HK-2 (cell line): ENCODE measurements around the gene GIGYF1.
A peak's percentile ranks its signal among the peaks of the same experiment; 100 is the strongest.
"Not testable (repeated sequence)": the region's sequence is repeated elsewhere in the genome, so short reads cannot be mapped to it uniquely, and the experiment has no call there.

Experiments used
- DNase-seq: peaks from one replicate; pipeline ENCODE4 v3.0.0-alpha.2; 2018; ENCODE audit not compliant: unreplicated experiment

Gene GIGYF1, protein sequence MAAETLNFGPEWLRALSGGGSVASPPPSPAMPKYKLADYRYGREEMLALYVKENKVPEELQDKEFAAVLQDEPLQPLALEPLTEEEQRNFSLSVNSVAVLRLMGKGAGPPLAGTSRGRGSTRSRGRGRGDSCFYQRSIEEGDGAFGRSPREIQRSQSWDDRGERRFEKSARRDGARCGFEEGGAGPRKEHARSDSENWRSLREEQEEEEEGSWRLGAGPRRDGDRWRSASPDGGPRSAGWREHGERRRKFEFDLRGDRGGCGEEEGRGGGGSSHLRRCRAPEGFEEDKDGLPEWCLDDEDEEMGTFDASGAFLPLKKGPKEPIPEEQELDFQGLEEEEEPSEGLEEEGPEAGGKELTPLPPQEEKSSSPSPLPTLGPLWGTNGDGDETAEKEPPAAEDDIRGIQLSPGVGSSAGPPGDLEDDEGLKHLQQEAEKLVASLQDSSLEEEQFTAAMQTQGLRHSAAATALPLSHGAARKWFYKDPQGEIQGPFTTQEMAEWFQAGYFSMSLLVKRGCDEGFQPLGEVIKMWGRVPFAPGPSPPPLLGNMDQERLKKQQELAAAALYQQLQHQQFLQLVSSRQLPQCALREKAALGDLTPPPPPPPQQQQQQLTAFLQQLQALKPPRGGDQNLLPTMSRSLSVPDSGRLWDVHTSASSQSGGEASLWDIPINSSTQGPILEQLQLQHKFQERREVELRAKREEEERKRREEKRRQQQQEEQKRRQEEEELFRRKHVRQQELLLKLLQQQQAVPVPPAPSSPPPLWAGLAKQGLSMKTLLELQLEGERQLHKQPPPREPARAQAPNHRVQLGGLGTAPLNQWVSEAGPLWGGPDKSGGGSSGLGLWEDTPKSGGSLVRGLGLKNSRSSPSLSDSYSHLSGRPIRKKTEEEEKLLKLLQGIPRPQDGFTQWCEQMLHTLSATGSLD (N-terminal part only)

DNA sequence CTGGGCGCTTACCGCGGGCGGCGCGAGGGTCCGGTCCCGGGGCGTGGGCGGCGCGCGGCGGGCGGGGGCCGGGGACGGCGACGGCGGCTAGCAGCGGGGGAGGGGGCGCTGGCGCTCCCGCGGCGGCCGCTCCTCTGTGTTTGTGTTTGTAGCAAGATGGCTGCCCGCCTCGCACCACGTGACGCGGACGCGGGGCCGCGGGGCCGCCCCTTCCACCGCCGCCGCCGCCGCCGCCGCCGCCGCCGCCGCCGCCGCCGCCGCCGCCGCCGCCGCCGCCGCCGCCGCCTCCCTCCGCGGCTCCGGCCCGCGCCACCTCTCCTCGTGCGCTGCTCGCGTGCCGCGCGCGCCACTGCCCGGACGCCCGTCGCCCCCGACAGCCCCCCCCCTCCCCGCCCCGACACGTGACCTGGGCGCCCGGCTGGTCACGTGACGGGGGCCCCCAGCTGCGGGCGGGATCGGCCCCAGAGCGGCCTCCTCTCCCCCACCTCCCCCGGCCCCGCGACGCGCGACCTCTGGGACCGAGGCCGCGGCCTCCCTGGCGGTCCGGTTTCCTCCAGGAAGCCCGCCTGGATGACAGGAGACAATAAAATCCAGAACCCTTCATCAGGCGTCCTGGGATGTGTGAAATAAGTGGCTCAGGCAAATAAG lies at the start of gene GIGYF1:
GIGYF1 (minus strand) TSS at position 153 of the 648 bp plus-strand sequence. CDS start 6,012 bp downstream, outside the sequence.
- DNase-seq, result peak; percentile 62

DNA sequence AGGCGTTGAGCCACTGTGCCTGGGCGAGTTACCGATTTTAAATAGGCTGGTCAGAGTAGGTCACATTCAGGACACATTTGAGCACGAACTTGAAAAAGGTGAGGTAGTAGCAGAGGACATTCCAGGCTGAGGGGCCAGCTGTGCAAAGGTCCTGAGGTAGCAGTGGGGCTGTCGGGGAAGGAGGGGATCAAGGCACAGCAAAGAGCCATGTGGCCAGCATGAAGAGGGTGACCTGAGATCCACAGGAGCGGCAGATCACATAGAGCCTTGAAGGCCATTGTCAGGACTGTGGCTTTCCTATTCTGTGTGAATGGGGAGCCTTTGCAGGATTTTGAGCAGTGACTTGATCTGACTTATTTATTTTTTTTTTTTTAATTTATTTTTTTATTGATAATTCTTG lies 45.9 kb upstream of the GIGYF1 start:
- DNase-seq, result no peak

DNA sequence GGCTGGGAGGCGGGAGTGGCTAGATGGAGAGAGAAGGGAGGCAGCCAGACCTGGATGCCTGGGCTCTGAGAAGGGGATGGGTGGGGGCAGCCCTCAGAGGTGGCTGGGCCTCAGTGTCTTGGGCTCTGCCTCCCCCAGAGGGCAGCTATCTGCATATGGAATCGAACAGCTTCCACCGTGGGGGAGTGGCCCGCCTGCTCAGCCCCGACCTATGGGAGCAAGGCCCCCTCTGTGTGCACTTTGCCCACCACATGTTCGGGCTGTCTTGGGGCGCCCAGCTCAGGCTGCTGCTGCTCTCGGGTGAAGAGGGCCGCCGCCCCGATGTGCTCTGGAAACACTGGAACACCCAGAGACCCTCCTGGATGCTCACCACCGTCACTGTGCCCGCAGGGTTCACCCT lies 42.6 kb upstream of the GIGYF1 start:
- DNase-seq, result no peak

DNA sequence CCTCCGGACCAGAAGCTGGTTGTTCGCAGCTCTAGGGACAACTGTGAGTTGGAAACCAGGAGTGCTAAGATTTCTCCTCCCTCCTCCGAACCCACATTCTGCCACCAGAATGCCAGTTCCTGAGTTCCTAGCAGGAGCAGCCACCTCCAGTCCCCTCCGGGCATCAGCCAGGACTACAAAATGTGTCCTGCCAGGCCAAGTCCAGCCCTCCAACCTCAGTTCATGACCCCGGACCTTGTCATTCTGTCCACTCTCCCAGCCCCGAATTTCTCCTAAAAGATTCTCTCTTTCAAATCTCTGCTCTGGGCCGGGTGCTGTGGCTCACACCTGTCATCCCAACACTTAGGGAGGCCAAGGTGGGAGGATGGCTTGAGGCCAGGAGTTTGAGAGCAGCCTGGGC lies 41.7 kb upstream of the GIGYF1 start:
- no peak for DNase-seq

DNA sequence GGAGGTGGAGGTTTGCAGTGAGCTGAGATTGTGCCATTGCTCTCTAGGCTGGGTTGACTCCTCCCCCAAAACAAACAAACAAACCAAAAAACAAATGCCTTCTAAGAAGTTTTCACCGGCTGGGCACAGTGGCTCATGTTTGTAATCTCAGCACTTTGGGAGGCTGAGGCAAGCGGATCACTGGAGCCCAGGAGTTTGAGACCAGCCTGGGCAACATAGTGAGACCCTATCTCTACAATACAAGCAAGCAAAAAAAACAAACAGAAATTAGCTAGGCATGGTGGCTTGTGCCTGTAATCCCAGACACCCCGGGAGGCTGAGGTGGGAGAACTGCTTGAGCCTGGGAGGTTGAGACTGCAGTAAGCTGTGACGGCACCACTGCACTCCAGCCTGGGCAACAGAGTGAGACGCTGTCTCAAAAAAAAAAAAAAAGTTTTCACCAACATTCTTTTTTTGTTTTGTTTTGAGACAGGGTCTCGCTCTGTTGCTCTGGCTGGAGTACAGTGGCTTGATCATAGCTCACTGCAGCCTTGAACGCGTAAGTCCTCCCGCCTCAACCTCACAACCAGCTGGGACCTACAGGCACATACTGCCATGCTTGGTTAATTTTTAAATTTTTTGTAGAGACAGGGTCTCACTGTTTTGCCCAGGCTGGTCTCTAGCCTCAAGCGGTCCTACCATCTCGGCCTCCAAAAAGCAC lies 38.0 kb upstream of the GIGYF1 start:
- no peak for DNase-seq

DNA sequence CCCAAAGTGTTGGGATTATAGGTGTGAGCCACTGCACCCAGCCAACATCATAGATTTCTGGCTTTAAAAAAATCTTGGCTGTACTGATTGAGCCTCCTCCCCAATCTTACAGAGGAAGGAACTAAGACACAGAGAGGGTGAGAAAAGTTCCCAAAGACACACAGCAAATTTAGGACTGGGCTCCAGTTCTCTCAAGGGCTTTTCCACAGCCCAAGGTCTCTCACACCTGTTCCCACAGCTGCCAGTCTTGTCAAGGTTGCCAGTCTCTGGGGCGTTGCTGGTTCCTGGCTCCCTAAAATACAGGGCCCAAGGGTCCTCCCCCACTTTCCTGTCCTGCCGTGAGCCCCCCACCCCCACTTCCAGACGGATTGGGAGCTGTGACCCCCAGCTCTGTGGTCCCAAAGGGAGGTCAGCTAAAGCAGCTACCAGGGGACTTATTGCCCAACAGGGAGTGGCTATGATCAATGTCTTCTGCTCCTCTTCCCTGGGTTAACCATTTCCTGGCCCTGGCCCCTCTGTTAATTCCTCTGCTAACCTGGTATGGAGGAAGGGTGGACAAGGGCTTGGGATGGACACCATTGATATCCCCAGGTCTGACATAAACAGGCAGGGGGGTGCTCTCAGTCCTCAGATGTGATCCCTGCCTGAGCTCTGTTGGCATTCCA lies 36.2 kb upstream of the GIGYF1 start:
- DNase-seq, result no peak

DNA sequence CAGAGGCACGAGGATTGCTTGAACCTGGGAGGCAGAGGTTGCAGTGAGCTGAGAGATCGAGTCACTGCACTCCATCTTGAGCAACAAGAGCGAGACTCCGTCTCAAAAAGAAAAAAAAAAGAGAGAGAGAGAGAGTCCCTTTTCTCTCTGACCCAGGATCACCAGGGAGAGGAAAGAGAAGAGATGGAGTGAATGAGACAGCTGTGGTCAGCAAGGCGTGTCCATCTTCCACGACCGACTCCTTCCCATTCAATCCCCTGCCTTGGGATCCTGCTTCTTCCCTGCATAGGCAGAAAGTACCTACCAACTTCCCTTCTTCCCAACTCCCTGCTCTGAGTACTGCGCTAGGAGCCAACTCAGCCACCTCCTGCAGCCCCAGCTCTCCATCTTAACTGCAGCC lies 34.1 kb upstream of the GIGYF1 start:
- no peak for DNase-seq

DNA sequence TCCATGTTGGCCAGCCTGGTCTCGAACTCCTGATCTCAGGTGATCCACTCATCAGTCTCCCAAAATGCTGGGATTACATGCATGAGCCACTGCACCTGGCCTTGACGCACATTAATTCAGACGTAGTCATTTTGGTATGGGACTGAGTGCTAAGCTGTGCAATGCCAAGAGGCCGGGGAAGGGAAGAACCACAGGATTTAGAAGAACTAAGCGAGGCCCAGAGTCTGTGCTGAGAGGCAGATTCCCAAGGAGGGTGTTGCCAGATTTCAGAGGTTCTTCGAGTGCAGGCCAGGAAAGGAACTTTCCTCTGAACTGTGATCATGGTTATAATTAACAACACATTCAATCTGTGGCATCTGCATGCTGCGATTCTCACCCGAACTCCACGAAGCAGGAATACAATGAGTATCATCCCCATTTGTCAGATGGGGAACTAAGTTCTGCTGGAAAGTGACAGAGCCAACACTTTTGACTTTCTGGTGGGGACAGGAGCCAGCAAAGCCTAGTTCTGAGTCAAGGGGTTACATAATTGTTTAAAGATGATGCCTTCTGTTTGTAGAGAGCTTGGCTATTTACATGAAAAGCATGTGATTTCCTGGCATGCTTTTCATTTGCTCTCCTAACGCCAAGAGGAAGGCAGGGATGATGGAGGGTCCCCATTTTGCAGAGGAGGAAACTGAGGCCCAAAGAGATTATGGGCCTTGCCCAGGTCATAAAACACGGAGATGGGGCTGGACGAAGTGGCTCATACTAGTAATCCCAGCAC lies 33.1 kb upstream of the GIGYF1 start:
- DNase-seq, result no peak

DNA sequence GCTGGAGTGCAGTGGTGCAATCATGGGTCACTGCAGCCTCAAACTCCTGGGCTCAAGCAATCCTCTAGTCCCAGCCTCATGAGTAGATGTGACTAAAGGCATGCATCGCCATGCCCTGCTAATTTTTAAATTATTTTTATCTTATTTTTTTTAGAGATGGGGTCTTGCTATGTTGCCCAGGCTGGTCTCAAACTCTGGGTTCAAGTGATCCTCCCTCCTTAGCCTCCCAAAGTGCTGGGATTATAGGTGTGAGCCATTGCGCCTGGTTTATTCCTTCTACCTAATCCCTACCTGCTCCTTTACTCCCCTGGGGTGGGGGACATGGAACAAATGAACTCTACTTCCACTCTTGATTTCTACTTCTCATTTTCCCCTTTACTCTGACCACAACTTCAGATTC lies 30.3 kb upstream of the GIGYF1 start:
- not testable (repeated sequence) for DNase-seq

DNA sequence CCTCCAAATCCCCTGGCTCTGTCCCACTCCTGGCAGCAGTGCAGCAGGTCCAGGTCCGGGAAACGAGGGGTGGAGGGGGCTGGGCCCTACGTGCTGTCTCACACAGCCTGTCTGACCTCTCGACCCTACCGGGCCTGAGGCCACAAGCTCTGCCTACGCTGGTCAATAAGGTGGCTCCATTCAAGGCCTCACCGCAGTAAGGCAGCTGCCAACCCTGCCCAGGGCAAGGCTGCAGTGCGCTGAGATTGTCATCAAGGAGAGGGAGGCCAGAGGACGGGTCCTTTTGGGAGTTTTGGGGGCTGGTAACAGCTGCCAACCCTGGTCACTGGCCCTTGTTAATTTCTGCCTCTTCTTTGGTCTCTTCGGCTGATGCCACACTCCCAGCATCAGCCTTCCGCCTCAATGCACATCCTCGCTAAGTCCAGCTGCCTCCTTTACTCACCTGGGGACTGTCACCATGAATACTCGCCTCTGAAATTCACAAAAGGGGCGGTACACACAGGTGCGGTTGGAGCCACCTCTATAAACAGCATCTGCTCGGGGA lies 29.8 kb upstream of the GIGYF1 start:
- no peak for DNase-seq

DNA sequence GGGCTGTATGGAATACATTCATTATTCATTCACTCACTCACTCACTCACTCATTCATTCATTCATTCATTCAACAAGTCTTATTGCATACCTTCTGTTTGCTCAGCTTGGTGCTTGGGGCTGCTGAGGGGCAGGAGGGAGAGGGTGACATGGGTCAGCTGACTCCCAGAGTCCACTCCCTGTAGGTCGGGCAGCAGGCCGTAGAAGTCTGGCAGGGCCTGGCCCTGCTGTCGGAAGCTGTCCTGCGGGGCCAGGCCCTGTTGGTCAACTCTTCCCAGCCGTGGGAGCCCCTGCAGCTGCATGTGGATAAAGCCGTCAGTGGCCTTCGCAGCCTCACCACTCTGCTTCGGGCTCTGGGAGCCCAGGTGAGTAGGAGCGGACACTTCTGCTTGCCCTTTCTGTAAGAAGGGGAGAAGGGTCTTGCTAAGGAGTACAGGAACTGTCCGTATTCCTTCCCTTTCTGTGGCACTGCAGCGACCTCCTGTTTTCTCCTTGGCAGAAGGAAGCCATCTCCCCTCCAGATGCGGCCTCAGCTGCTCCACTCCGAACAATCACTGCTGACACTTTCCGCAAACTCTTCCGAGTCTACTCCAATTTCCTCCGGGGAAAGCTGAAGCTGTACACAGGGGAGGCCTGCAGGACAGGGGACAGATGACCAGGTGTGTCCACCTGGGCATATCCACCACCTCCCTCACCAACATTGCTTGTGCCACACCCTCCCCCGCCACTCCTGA lies 28.6 kb upstream of the GIGYF1 start:
- no peak for DNase-seq

DNA sequence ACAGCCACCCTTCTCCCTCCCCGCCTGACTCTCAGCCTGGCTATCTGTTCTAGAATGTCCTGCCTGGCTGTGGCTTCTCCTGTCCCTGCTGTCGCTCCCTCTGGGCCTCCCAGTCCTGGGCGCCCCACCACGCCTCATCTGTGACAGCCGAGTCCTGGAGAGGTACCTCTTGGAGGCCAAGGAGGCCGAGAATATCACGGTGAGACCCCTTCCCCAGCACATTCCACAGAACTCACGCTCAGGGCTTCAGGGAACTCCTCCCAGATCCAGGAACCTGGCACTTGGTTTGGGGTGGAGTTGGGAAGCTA lies 27.4 kb upstream of the GIGYF1 start:
- no peak for DNase-seq

DNA sequence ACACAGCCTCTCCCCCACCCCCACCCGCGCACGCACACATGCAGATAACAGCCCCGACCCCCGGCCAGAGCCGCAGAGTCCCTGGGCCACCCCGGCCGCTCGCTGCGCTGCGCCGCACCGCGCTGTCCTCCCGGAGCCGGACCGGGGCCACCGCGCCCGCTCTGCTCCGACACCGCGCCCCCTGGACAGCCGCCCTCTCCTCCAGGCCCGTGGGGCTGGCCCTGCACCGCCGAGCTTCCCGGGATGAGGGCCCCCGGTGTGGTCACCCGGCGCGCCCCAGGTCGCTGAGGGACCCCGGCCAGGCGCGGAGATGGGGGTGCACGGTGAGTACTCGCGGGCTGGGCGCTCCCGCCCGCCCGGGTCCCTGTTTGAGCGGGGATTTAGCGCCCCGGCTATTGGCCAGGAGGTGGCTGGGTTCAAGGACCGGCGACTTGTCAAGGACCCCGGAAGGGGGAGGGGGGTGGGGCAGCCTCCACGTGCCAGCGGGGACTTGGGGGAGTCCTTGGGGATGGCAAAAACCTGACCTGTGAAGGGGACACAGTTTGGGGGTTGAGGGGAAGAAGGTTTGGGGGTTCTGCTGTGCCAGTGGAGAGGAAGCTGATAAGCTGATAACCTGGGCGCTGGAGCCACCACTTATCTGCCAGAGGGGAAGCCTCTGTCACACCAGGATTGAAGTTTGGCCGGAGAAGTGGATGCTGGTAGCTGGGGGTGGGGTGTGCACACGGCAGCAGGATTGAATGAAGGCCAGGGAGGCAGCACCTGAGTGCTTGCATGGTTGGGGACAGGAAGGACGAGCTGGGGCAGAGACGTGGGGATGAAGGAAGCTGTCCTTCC lies 26.8 kb upstream of the GIGYF1 start:
- no peak for DNase-seq

DNA sequence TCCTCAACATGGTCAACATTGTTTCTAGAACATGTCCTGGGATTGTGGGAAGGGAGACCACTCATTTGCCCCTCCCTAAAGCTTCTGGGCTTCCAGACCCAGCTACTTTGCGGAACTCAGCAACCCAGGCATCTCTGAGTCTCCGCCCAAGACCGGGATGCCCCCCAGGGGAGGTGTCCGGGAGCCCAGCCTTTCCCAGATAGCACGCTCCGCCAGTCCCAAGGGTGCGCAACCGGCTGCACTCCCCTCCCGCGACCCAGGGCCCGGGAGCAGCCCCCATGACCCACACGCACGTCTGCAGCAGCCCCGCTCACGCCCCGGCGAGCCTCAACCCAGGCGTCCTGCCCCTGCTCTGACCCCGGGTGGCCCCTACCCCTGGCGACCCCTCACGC lies 26.2 kb upstream of the GIGYF1 start, which contains the start of gene EPO:
EPO (plus strand) TSS at position 190 of the 392 bp plus-strand sequence. CDS start 513 bp downstream, outside the sequence.
- no peak for DNase-seq

DNA sequence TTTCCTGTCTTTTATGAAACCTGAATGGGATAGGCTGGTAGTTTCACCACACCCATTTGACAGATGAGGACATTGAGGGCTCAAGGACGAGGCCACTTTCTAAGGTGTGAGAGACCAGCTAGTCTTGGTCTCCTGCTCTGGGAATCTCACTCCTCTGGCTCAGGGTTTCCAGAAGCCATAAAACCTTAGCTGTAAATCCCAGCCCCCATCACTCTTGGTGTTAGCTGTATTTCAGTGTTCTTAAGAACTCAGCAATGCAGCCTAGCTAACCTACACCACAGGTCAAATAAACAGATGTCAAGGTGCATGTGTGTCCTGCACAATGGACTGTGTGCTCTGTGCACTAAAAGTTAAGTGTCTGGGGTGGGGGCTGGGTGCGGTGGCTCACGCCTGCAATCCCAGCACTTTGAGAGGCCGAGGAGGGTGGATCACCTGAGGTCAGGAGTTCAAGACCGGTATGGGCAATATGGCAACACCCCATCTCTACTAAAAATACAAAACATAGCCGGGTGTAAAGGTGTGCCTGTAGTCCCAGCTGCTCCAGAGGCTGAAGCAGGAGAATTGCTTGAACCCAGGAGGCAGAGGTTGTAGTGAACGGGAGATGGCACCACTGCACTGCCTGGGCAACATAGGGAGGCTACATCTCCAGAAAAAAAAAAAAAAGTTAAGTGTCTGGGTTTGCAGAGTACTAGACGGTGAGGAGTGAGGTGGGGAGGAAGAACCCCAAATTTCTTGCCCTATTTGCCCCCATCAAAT lies 25.7 kb upstream of the GIGYF1 start:
- DNase-seq, result no peak

DNA sequence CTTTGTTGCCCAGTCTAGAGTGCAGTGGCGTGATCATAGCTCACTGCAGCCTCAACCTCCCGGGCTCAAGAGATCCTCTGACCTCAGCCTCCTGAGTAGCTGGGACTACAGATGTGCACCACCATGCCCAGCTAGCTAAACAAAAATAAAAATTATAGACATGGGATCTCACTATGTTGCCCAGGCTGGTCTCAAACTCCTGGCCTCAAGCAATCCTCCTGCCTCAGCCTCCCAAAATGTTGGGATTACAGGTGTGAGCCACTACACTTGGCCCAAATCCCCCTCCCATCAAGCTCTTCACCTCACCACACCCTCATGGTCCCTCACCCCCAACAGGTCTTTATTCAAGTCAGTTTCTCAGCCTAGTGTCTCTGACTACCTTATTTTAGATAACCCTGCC lies 23.0 kb upstream of the GIGYF1 start:
- DNase-seq, result not testable (repeated sequence)

DNA sequence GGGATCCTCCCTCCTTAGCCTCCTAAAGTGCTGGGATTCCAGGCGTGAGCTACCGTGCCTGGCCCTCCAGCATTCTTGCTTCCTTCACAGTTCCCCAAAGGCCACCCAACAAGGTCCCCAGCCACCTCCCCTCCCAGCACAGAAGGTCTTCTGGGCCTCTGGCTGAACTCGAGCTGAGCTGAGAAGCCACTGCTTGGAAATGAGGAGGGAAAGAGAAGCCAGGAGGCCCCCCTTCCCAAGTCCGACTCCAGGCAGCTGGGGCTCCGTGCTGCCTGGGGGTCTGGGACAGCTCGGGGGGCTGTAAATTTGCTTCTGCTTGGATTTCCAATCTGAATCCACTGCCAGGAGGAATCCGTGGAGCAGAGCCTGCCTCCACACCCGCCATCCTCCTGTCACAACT lies 20.7 kb upstream of the GIGYF1 start:
- no peak for DNase-seq

DNA sequence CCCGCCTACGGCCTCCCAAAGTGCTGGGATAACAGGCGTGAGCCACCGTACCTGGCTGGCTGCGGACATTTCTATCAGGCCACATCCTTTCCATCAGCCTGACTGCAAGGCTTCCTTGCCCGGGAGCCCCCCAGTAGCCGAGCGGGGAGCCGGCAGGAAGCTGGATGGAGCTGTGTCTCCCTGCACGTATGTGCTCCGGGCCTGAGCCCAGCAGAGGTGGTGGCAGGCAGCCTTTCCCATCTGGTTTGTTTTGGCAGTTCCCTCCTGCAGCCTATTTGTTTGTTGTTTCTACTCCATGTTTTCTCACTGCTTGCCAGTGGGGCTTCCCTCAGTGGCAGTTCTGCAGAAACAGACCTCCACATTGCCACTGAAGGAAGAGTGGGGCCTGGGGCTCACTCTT lies 17.3 kb upstream of the GIGYF1 start:
- no peak for DNase-seq
